Measurements from ENCODE around the gene PIP5K1B.

The PIP5K1B gene

GRCh38 chr9:68759981-68760673, 55.1 kb downstream of the PIP5K1B start:
- TF ChIP-seq, protein P1, sequence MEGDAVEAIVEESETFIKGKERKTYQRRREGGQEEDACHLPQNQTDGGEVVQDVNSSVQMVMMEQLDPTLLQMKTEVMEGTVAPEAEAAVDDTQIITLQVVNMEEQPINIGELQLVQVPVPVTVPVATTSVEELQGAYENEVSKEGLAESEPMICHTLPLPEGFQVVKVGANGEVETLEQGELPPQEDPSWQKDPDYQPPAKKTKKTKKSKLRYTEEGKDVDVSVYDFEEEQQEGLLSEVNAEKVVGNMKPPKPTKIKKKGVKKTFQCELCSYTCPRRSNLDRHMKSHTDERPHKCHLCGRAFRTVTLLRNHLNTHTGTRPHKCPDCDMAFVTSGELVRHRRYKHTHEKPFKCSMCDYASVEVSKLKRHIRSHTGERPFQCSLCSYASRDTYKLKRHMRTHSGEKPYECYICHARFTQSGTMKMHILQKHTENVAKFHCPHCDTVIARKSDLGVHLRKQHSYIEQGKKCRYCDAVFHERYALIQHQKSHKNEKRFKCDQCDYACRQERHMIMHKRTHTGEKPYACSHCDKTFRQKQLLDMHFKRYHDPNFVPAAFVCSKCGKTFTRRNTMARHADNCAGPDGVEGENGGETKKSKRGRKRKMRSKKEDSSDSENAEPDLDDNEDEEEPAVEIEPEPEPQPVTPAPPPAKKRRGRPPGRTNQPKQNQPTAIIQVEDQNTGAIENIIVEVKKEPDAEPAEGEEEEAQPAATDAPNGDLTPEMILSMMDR (IDR thresholded peaks at IDR 0.05; ENCODE audit: control insufficient read depth, insufficient read depth, low read depth, low read length, missing control alignments), result no peak
- H3K4me3 ChIP-seq (ENCODE audit: control insufficient read depth, low read depth, low read length), result no peak overlapping the region
- no peak for DNase-seq (ENCODE audit: low read depth)

GRCh38 chr9:68760674-68761333, 55.8 kb downstream of the PIP5K1B start:
- H3K4me3 ChIP-seq (ENCODE audit: control insufficient read depth, low read depth, low read length), result no peak overlapping the region
- TF ChIP-seq, protein P1 (IDR thresholded peaks at IDR 0.05; ENCODE audit: control insufficient read depth, insufficient read depth, low read depth, low read length, missing control alignments), result no peak
- no peak for DNase-seq (ENCODE audit: low read depth)

DNA sequence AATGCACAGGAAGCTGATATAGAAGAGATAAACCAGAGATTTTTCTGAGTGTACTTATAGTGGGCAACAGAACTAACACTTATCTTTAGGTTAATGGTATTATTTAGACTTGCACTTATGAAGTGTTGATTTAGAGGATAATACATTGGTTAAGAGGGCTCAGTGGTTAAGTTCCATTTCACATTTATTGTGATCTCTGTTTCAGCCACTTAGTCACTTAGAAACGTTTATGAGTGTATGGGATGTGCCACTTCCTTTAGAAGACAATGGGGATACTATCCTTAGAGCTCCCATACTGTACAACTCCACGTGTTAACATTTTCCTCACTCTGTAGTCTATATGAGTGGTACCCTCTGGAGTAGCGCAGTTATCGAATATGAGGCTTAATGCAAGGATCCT, 57.5 kb downstream of the PIP5K1B start:
- TF ChIP-seq, protein P1 (IDR thresholded peaks at IDR 0.05; ENCODE audit: control insufficient read depth, insufficient read depth, low read depth, low read length, missing control alignments), result no peak
- no peak for DNase-seq (ENCODE audit: low read depth)
- no peak overlapping the region for H3K4me3 ChIP-seq (ENCODE audit: control insufficient read depth, low read depth, low read length)

- no peak for DNase-seq (ENCODE audit: low read depth)
- no peak overlapping the region for H3K4me3 ChIP-seq (ENCODE audit: control insufficient read depth, low read depth, low read length)
- TF ChIP-seq, protein P1 (IDR thresholded peaks at IDR 0.05; ENCODE audit: control insufficient read depth, insufficient read depth, low read depth, low read length, missing control alignments), result no peak
These were observed 58.1 kb downstream of the PIP5K1B start for GRCh38 chr9:68763104-68763503.

GRCh38 chr9:68768619-68769018, 63.6 kb downstream of the PIP5K1B start:
- DNase-seq (ENCODE audit: low read depth), result no peak
- TF ChIP-seq, protein P1 (IDR thresholded peaks at IDR 0.05; ENCODE audit: control insufficient read depth, insufficient read depth, low read depth, low read length, missing control alignments), result no peak
- no peak overlapping the region for H3K4me3 ChIP-seq (ENCODE audit: control insufficient read depth, low read depth, low read length)

- no peak overlapping the region for H3K4me3 ChIP-seq (ENCODE audit: control insufficient read depth, low read depth, low read length)
- TF ChIP-seq, protein P1 (IDR thresholded peaks at IDR 0.05; ENCODE audit: control insufficient read depth, insufficient read depth, low read depth, low read length, missing control alignments), result no peak
- DNase-seq (ENCODE audit: low read depth), result no peak
These were observed 64.8 kb downstream of the PIP5K1B start for GRCh38 chr9:68769852-68770251.

Data from AG09309 (cell line).